ENCODE results near the gene PFKFB3. TPM values are rescaled to one million over a fixed set of nuclear protein-coding genes. Genes with fewer than 3 reads are reported as not detected.

The PFKFB3 gene
- total RNA-seq, 1 experiment from 2014 or later, result 36.8 TPM

- H4K5ac ChIP-seq (ENCODE audit: insufficient read length, low read depth, low read length), result no peak overlapping the region
- H3T11ph ChIP-seq (ENCODE audit: low read length), result no peak overlapping the region
- no peak overlapping the region for H4K91ac ChIP-seq (ENCODE audit: insufficient read length, low read depth, low read length)
- DNase-seq, result no peak
- H3K56ac ChIP-seq (ENCODE audit: insufficient read length, low read depth, low read length), result no peak overlapping the region
- no peaks in the 10 kb centered on the region for H3K79me1 ChIP-seq (ENCODE audit: insufficient read depth, low read depth, low read length, poor library complexity, severe bottlenecking)
- H2AK5ac ChIP-seq (ENCODE audit: insufficient read length, low read length), result no peak overlapping the region
- Mint-ChIP-seq H3K4me1 (peaks cover 9 to 14% of the 10 kb centered on the region in 2 experiments), H3K27me3 (ENCODE audit: low read depth) (peaks cover under 1% of the 10 kb centered on the region; the same call in 1 of the 2 replicates), H3K9me3 (no peaks in the 10 kb centered on the region), H3K36me3 (ENCODE audit: insufficient read depth in 1 of 3, low read depth in 3 of 3) (peaks cover 0 to 3% (median 0%) of the 10 kb centered on the region in 3 experiments; a peak in 2 of 7 replicates), H3K27ac (no peak overlapping the region), H3K4me3 (no peak overlapping the region)
- no peak overlapping the region for H3K9ac ChIP-seq (ENCODE audit: extremely low read depth, insufficient read length, low read length)
- H3K23ac ChIP-seq (ENCODE audit: insufficient read length, low read depth, low read length), result no peak overlapping the region
- no peak overlapping the region for H3K18ac ChIP-seq (ENCODE audit: insufficient read length, low read depth, low read length)
- no peak overlapping the region for H2BK15ac ChIP-seq (ENCODE audit: low read depth, low read length)
- no peak overlapping the region for H2BK12ac ChIP-seq (ENCODE audit: insufficient read length, low read depth, low read length)
- H3K79me2 ChIP-seq (ENCODE audit: insufficient read depth, low read length), result peaks cover 2% of the 10 kb centered on the region; the same call in 1 of the 2 replicates
- H2BK20ac ChIP-seq (ENCODE audit: low read depth, low read length, poor library complexity, severe bottlenecking), result no peak overlapping the region
- no peak overlapping the region for H3K27ac ChIP-seq (ENCODE audit: insufficient read length, low read depth, low read length)
- H4K8ac ChIP-seq (replicated peaks; ENCODE audit: insufficient read length, low read depth, low read length), result no peak overlapping the region
- TF ChIP-seq CTCF (conservative IDR thresholded peaks at IDR 0.05), result no peak
- H3K9me3 ChIP-seq (ENCODE audit: control insufficient read depth, low read depth, low read length), result no peaks in the 10 kb centered on the region
- H3K4me2 ChIP-seq (ENCODE audit: insufficient read depth, insufficient read length, low read length), result no peak overlapping the region
- H2BK120ac ChIP-seq (ENCODE audit: low read depth, low read length, poor library complexity, severe bottlenecking), result no peak overlapping the region
- H4K20me1 ChIP-seq (ENCODE audit: control insufficient read depth, insufficient read depth, insufficient read length), result no peaks in the 10 kb centered on the region
- H3K4ac ChIP-seq (ENCODE audit: low read depth, low read length), result no peak overlapping the region
- H3K27me3 ChIP-seq (ENCODE audit: insufficient read depth, low read length), result no peaks in the 10 kb centered on the region
- H2BK5ac ChIP-seq (ENCODE audit: insufficient read length, low read length), result no peak overlapping the region
- H3K4me1 ChIP-seq (ENCODE audit: insufficient read depth, low read length), result no peaks in the 10 kb centered on the region; the same call in 1 of the 2 replicates
- no peaks in the 10 kb centered on the region for H3K23me2 ChIP-seq (ENCODE audit: insufficient read length, low read depth, low read length, poor library complexity, severe bottlenecking)
- WGBS (ENCODE audit: extremely low coverage, insufficient read length, low lambda C conversion rate), result no CpG with 5 or more reads among the region's 7 CpGs
- no peak overlapping the region for H3K14ac ChIP-seq (ENCODE audit: insufficient read depth, low read length)
- H2AFZ ChIP-seq (ENCODE audit: low read length), result no peak overlapping the region
Observed at GRCh38 chr10:6158276-6158675, 44.5 kb upstream of the PFKFB3 start.

Measured in H9 (cell line).